ENCODE data around the gene MDGA2.
"Not testable (repeated sequence)": the region's sequence is repeated elsewhere in the genome, so short reads cannot be mapped to it uniquely, and the experiment has no call there.

The MDGA2 gene

GRCh38 chr14:46915539-46915938 lies 759.9 kb downstream of the MDGA2 start:
- DNase-seq (ENCODE audit: low spot score): not testable (repeated sequence)

GRCh38 chr14:46902837-46903236 lies 772.6 kb downstream of the MDGA2 start:
- DNase-seq (ENCODE audit: low spot score): peak; percentile 9

- DNase-seq (ENCODE audit: low spot score): no peak
These were observed 780.9 kb downstream of the MDGA2 start for GRCh38 chr14:46894476-46894875.

DNA sequence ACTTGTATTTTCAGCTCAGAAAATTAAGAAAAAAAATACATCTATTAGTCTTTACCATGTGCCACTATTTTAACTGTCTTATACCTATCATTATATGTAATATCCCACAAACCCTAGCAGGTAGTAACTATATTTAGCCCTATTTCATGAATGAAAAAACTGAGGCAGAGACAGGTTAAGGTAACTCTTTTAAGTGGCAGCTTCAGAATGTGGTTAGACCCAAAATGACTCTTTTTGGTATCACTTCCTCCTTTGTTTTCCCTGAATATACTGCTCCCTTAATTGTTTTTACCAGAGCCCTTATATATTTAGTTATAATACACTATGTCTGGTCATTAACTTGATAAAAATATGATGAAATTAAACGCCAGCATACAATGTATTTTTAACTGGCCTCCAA lies 788.3 kb downstream of the MDGA2 start:
- no peak for DNase-seq (ENCODE audit: low spot score)

GRCh38 chr14:46885566-46885965 lies 789.8 kb downstream of the MDGA2 start:
- DNase-seq (ENCODE audit: low spot score): no peak

DNA sequence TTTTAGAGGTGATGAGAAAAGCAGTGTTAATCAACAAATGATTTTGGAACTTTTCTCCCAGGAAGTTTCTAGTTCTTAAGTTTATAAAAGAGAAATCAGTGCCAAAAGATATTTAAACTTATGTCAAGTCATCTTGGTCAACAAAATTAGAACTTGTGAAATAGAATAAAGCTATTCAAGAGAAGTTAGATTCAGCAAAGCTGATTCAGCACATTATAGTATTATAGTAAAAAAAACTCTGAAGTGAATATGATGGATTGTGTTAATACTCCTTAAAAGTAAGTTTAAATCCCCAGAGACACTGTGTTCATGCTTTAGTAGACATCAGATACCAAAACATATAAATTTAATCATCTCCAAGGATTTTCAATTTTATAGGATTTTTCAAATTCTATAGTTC lies 813.7 kb downstream of the MDGA2 start:
- no peak for DNase-seq (ENCODE audit: low spot score)

GRCh38 chr14:46840944-46841720 lies 834.3 kb downstream of the MDGA2 start:
- DNase-seq (ENCODE audit: low spot score): peak; percentile 19

GRCh38 chr14:46820291-46820690 lies 855.1 kb downstream of the MDGA2 start:
- DNase-seq (ENCODE audit: low spot score): no peak

DNA sequence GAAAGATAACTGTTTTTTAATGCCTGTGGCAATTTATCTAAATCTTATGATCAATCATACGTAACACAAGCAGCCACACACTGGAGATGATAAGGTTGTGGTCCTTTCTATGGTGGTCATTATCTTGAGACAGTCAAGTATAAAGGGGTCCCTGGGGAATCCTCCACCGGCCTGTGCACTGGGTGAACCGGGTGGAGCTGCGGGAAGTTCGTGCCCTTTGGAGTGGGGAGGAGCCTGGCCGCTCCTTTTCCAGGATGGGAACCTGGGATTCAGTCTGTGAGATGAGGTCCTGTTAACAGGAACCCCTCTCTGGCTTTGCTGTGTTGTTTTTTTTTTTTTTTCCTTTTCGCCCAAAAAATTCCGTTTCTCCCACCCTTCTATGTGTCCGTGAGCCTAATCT lies 856.3 kb downstream of the MDGA2 start:
- DNase-seq (ENCODE audit: low spot score): no peak

DNA sequence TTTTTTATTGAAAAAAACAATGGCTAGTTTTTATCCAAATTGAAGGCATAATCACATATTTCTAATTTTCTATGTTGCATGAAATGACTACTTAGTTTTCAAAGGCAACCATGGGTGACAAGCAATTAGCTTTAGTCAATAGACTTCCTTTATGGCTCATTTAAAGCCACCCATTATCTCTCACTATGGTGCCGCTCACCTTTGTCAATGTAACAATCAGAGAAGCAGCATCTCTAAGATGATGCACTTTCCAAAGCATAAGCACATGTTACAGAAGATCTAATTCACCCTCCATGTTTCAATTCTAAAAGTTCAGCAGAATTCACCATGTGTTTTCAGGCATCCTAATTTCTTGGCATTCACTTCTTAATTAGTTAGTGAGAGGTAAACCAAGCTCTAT lies 857.3 kb downstream of the MDGA2 start:
- DNase-seq (ENCODE audit: low spot score): no peak

- DNase-seq (ENCODE audit: low spot score): no peak
These were observed 882.3 kb downstream of the MDGA2 start for GRCh38 chr14:46793144-46793543.
